Amygdala (tissue), 56 donors: ENCODE results near the gene TMEM125.
A peak's percentile ranks its signal among the peaks of the same experiment; 100 is the strongest.

ENCODE experiments used
- DNase-seq, 56 donors: peaks; one replicate each; lab custom pipeline; 2025; lab: John Stamatoyannopoulos, UW

The TMEM125 gene

GRCh38 chr1:43272576-43273571 is 3.1 kb downstream of the TMEM125 start:
- no peak for DNase-seq

DNA sequence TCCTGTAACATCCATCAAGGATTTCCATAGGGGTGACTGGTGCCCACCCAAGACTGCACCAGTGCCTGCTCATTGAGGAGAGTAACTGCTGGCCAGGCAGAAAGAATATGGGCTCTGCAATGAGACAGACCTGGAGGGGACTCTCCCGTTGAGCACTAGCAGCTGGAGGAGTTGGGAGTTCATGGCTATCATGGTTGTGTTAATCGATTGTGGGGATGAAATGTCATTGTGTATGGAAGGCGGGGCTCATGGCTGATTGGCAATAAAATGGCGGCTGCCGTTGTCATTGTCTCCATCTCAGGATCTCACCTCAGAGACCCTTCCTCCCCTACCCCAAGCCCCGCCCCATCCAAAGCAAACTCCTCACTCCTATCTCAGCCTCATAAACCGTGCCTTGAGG is 3.9 kb downstream of the TMEM125 start:
- DNase-seq: no peak

- DNase-seq: no peak
Observed at GRCh38 chr1:43274125-43274803, 4.5 kb downstream of the TMEM125 start.

DNA sequence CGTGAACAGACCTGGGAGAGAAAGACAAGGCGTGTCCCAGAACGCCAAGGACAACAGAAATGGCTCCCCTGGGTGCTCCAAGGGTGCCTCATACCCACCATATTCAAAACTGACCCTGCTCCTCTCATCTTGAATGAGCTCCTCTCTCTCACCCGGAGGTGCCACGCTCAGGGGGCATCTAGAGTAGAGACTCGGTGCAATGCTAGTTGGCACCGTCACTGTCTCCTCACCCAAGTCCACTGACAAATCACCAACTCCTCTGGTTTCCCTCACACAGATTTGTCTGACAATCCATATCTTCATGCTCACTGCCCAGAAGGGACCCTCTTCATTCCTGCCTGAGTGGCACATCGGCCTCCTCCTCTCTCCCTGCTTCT is 5.0 kb downstream of the TMEM125 start:
- no peak for DNase-seq

- no peak for DNase-seq
Observed at GRCh38 chr1:43275826-43276620, 6.2 kb downstream of the TMEM125 start.

DNA sequence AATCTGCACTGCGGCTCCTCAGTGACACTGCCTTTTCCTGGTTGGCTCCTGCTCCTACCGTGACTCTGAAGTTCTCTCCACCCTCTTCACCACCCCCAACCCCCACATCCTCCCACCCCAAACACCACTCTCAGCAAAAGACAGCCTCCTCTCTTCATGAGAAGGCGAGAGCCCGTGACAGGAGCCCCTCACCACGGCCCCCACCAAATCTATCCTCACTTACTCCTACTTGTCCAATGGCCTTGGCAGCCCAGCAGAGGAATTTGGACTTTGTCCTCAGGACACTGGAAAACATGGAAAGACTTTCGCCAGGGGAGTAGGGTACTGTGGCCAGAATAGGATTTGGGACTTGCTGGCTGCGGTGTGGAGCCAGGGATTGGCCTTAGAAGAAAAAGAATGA is 6.9 kb downstream of the TMEM125 start:
- DNase-seq: no peak

GRCh38 chr1:43277116-43277876 is 7.5 kb downstream of the TMEM125 start:
- DNase-seq: no peak

DNA sequence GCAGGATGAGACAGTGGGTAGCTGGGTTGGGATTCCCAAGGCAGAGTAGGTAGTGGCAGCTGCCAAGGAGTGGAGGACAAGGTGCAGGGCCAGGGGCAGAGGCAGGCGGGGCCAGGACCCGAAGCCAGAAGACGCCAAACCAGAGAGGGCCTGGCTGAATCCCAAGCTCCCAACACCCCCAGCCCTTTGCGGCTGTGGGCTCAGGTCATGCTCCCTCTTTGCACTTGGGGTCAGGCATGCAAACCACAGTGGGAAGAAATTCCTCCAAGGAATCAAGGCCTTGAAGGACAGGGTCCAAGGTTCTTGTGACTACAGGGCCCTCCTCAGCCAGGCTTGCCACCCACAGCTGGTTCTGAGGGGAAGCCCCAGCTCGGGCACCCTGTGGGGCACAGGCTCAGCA is 9.4 kb downstream of the TMEM125 start:
- DNase-seq: no peak

GRCh38 chr1:43279666-43280065 is 9.9 kb downstream of the TMEM125 start:
- no peak for DNase-seq

GRCh38 chr1:43280692-43281091 is 10.9 kb downstream of the TMEM125 start:
- DNase-seq: no peak

GRCh38 chr1:43282220-43283195 is 12.7 kb downstream of the TMEM125 start:
- DNase-seq: peak in 2 of 56 donors; percentile 15 to 30

GRCh38 chr1:43284065-43284464 is 14.3 kb downstream of the TMEM125 start:
- DNase-seq: no peak

GRCh38 chr1:43284546-43285110 is 14.8 kb downstream of the TMEM125 start:
- DNase-seq: no peak

- DNase-seq: no peak
Observed at GRCh38 chr1:43285269-43285990, 15.6 kb downstream of the TMEM125 start, which contains the start of gene C1orf210. Gene C1orf210 (minus strand): TSS chr1:43285581. CDS start chr1:43283270, 2,311 bp downstream.

- DNase-seq: no peak
Observed at GRCh38 chr1:43286115-43286514, 16.3 kb downstream of the TMEM125 start.

DNA sequence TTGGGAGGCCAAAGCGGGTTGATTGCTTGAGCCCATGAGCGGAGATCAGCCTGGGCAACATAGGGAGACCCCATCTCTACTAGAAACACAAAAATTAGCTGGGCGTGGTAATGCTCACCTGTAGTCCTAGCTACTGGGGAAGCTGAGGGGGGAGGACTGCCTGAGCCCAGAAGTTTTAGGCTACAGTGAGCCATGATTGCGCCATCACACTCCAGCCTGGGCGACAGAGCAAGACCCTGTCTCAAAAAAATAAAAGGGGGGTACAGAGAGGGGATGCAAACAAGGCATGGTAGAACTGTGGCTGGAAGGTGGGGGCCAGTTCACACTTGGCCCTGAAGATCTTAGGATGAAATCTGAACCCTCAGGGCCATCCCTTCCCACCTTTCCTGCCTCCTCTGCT is 16.8 kb downstream of the TMEM125 start:
- no peak for DNase-seq

DNA sequence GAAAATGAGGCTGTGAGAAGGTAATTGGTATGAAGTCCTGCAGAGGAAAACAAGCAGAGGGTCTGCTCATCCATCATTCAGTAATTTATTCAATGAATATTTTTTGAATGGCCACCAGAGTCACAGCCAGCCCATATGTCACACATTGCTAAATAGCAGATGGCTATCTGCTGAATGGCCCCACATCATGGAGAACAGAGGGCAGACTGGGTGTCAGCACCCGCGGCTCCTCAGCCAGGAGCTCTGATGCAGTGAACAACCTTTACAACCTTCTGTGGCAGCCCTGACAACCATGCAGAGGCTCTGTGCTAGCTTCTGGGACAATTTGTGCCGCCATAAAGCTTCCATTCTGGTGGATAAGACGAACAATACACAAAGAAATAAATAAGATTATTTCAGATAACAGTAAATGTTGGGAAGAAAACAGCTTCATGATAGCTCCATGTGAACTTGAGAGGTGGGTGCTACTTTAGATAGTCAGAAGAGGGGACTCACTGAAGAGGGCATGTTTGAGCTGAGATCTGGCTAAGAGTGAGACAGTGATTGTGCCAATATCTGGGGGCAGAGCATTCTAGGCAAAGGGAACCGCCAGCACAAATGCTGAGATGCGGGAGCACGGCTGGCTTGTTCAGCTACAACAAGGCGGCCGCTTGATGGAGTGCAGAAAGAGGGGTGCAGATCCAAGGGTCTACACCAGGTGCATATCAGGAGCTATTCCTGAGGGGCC is 18.4 kb downstream of the TMEM125 start:
- peak in 1 of 56 donors; percentile 19 for DNase-seq
